Gastroesophageal sphincter (tissue), 3 donors: ENCODE data around the gene PVALB.

ENCODE experiments used
- EP300 ChIP-seq: sonication (generic); formaldehyde crosslinking; IDR thresholded peaks from one replicate; pipeline ENCODE4 v1.6.1; 2017; ENCODE audit warnings: antibody characterized with exemption, mild to moderate bottlenecking
- POLR2AphosphoS5 ChIP-seq: sonication (generic); formaldehyde crosslinking; IDR thresholded peaks from one replicate; pipeline ENCODE4 v1.6.1; 2017; ENCODE audit warnings: antibody characterized with exemption
- TF ChIP-seq, protein P1 (sequence below), 4 experiments: fragments of 200-600 bp in 2 of 4; fragments of 450-650 bp in 2 of 4; sonication (generic) in 1 of 4; IDR thresholded peaks; one replicate each; pipeline ENCODE4 v1.5.1; 2017 to 2019; ENCODE audit warnings: antibody characterized with exemption in 4 of 4, mild to moderate bottlenecking in 2 of 4, moderate library complexity in 2 of 4

DNA sequence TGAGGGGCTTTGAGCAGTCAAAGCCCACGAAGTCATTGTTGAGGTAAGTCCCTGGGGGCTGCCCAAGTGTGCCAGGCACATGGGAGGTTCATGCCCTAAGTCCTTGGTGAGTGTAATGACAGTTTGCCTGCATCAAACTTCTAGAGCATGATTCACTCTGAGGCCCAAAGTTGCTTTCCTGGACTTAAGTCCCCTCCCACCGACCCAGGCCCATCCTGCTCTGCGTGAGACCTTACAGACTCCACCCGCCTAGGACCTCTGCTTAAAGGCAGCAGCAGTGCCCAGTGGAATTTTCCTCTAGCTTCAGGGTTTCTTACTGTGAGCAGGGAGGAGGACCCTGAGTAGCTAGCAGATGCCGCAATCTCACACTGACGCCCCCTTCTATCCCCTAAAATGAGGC is 5.7 kb upstream of the PVALB start:
- TF ChIP-seq, protein P1, sequence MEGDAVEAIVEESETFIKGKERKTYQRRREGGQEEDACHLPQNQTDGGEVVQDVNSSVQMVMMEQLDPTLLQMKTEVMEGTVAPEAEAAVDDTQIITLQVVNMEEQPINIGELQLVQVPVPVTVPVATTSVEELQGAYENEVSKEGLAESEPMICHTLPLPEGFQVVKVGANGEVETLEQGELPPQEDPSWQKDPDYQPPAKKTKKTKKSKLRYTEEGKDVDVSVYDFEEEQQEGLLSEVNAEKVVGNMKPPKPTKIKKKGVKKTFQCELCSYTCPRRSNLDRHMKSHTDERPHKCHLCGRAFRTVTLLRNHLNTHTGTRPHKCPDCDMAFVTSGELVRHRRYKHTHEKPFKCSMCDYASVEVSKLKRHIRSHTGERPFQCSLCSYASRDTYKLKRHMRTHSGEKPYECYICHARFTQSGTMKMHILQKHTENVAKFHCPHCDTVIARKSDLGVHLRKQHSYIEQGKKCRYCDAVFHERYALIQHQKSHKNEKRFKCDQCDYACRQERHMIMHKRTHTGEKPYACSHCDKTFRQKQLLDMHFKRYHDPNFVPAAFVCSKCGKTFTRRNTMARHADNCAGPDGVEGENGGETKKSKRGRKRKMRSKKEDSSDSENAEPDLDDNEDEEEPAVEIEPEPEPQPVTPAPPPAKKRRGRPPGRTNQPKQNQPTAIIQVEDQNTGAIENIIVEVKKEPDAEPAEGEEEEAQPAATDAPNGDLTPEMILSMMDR (IDR thresholded peaks at IDR 0.05): no peak
- no peak for TF ChIP-seq EP300
- TF ChIP-seq POLR2AphosphoS5: no peak
